Transverse colon (tissue), 4 donors: Measurements from ENCODE around the gene NPM3.

Source experiments
- CTCF ChIP-seq, 5 experiments: fragments of 200-600 bp in 3 of 5; fragments of 450-650 bp in 2 of 5; sonication (generic) in 3 of 5; IDR thresholded peaks; 1 replicate in 2 of 5; 2 replicates in 3 of 5; pipeline ENCODE4 v1.5.1; 2016 to 2017; ENCODE audit warnings: antibody characterized with exemption in 5 of 5, inconsistent platforms in 3 of 5, mild to moderate bottlenecking in 2 of 5, moderate library complexity in 1 of 5
- EP300 ChIP-seq: sonication (generic); formaldehyde crosslinking; IDR thresholded peaks from one replicate; pipeline ENCODE4 v1.6.1; 2017; ENCODE audit warnings: antibody characterized with exemption, low read depth
- POLR2A ChIP-seq: fragments of 450-650 bp; IDR thresholded peaks from one replicate; pipeline ENCODE4 v1.6.1; 2016; ENCODE audit warnings: antibody characterized with exemption, mild to moderate bottlenecking, moderate library complexity
- POLR2AphosphoS5 ChIP-seq, 3 donors: sonication (generic); formaldehyde crosslinking; IDR thresholded peaks; one replicate each; pipeline ENCODE4 v1.6.1; 2016; ENCODE audit warnings: antibody characterized with exemption in 3 of 3

- TF ChIP-seq POLR2AphosphoS5 (IDR thresholded peaks at IDR 0.05) (no peak), CTCF (IDR thresholded peaks at IDR 0.05) (no peak), POLR2A (no peak), EP300 (no peak)
These were observed 13.6 kb downstream of the NPM3 start for GRCh38 chr10:101769541-101770180.
